ENCODE data around the gene KIAA0232. TPM values are rescaled to one million over a fixed set of nuclear protein-coding genes. Genes with fewer than 3 reads are reported as not detected.

The KIAA0232 gene
- total and polyA plus RNA-seq, 9 of the 15 experiments (the other 6 are each of a cell fraction or from before 2014, with no cell fraction given) = 3.5 to 17.4 (median 13.0) TPM

DNA sequence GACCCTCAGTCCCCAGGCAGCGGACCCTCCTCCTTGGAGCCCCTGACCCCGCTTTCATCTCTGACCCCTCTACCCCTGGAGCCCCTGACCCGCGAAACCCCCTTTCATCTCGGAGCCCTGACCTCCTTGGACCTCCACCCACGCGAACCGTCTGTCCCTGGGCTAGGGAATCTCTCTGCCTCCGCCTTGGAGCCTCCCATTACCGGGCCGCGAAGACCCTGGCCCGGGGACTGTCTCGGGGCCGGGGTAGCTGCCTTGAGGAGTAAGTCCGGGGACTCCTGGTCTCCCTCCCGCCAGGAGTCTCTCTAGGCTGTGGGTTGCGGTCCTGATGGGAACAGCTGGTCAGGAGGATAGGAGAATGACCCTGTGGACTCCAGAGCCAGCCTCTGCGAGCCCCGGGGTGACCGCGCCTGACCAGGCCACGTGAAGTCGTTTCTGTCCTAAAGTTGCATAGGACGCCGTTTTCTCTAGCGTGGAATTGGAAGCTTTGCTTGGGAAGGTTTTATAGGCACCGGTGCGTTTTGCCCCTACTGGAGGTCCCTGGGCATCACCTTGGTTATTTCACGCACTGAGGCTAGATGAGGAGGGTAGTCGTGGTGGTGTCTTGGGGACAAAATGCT lies 127.9 kb downstream of the KIAA0232 start (continued):
- TF ChIP-seq CEBPG (CRISPR knock-in tag; IDR thresholded peaks at IDR 0.05) (peak; percentile 6; the same call in 1 of the 2 replicates), CEBPG (tag; conservative IDR thresholded peaks at IDR 0.05 in 1 of 2, IDR thresholded peaks at IDR 0.05 in 1 of 2) (no peak), DMBX1 (CRISPR knock-in tag; IDR thresholded peaks at IDR 0.05; ENCODE audit: borderline replicate concordance) (0 out of 2 replicates have a peak, but pooled peaks have one; percentile 42), ZFP30 (CRISPR knock-in tag; IDR thresholded peaks at IDR 0.05; ENCODE audit: borderline replicate concordance) (no peak), KDM2B (CRISPR knock-in tag; IDR thresholded peaks at IDR 0.05) (no peak), ATF4 (CRISPR knock-in tag; IDR thresholded peaks at IDR 0.05) (0 out of 2 replicates have a peak, but pooled peaks have one; percentile 10), ZNF766 (CRISPR knock-in tag; conservative IDR thresholded peaks at IDR 0.05) (no peak), PYGO2 (tag; IDR thresholded peaks at IDR 0.05) (no peak), ZBTB7A (IDR thresholded peaks at IDR 0.05; ENCODE audit: borderline replicate concordance, control insufficient read depth, low read depth, low read length) (peak; percentile 57; the same call in 1 of the 2 replicates)
- TF ChIP-seq, protein P1, sequence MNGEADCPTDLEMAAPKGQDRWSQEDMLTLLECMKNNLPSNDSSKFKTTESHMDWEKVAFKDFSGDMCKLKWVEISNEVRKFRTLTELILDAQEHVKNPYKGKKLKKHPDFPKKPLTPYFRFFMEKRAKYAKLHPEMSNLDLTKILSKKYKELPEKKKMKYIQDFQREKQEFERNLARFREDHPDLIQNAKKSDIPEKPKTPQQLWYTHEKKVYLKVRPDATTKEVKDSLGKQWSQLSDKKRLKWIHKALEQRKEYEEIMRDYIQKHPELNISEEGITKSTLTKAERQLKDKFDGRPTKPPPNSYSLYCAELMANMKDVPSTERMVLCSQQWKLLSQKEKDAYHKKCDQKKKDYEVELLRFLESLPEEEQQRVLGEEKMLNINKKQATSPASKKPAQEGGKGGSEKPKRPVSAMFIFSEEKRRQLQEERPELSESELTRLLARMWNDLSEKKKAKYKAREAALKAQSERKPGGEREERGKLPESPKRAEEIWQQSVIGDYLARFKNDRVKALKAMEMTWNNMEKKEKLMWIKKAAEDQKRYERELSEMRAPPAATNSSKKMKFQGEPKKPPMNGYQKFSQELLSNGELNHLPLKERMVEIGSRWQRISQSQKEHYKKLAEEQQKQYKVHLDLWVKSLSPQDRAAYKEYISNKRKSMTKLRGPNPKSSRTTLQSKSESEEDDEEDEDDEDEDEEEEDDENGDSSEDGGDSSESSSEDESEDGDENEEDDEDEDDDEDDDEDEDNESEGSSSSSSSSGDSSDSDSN (IDR thresholded peaks at IDR 0.05; ENCODE audit: borderline replicate concordance in 1 of 2, low read depth in 2 of 2, low read length in 2 of 2) = 0 out of 4 replicates have a peak, but pooled peaks of 1 of the 2 experiments have one; percentile 44
- TF ChIP-seq, protein P2, sequence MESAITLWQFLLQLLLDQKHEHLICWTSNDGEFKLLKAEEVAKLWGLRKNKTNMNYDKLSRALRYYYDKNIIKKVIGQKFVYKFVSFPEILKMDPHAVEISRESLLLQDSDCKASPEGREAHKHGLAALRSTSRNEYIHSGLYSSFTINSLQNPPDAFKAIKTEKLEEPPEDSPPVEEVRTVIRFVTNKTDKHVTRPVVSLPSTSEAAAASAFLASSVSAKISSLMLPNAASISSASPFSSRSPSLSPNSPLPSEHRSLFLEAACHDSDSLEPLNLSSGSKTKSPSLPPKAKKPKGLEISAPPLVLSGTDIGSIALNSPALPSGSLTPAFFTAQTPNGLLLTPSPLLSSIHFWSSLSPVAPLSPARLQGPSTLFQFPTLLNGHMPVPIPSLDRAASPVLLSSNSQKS (CRISPR knock-in tag; IDR thresholded peaks at IDR 0.05) = no peak
- TF ChIP-seq, protein P3, sequence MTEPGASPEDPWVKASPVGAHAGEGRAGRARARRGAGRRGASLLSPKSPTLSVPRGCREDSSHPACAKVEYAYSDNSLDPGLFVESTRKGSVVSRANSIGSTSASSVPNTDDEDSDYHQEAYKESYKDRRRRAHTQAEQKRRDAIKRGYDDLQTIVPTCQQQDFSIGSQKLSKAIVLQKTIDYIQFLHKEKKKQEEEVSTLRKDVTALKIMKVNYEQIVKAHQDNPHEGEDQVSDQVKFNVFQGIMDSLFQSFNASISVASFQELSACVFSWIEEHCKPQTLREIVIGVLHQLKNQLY (CRISPR knock-in tag; conservative IDR thresholded peaks at IDR 0.05) = peak in 1 of 2 experiments; percentile 61; a peak in 1 of 4 replicates
- TF ChIP-seq, protein P4, sequence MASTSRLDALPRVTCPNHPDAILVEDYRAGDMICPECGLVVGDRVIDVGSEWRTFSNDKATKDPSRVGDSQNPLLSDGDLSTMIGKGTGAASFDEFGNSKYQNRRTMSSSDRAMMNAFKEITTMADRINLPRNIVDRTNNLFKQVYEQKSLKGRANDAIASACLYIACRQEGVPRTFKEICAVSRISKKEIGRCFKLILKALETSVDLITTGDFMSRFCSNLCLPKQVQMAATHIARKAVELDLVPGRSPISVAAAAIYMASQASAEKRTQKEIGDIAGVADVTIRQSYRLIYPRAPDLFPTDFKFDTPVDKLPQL (IDR thresholded peaks at IDR 0.05; ENCODE audit: extremely low read depth, insufficient read length) = no peak
- TF ChIP-seq, protein P5, sequence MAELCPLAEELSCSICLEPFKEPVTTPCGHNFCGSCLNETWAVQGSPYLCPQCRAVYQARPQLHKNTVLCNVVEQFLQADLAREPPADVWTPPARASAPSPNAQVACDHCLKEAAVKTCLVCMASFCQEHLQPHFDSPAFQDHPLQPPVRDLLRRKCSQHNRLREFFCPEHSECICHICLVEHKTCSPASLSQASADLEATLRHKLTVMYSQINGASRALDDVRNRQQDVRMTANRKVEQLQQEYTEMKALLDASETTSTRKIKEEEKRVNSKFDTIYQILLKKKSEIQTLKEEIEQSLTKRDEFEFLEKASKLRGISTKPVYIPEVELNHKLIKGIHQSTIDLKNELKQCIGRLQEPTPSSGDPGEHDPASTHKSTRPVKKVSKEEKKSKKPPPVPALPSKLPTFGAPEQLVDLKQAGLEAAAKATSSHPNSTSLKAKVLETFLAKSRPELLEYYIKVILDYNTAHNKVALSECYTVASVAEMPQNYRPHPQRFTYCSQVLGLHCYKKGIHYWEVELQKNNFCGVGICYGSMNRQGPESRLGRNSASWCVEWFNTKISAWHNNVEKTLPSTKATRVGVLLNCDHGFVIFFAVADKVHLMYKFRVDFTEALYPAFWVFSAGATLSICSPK (IDR thresholded peaks at IDR 0.05; ENCODE audit: borderline replicate concordance) = no peak
- TF ChIP-seq, protein P6, sequence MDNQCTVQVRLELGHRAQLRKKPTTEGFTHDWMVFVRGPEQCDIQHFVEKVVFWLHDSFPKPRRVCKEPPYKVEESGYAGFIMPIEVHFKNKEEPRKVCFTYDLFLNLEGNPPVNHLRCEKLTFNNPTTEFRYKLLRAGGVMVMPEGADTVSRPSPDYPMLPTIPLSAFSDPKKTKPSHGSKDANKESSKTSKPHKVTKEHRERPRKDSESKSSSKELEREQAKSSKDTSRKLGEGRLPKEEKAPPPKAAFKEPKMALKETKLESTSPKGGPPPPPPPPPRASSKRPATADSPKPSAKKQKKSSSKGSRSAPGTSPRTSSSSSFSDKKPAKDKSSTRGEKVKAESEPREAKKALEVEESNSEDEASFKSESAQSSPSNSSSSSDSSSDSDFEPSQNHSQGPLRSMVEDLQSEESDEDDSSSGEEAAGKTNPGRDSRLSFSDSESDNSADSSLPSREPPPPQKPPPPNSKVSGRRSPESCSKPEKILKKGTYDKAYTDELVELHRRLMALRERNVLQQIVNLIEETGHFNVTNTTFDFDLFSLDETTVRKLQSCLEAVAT (IDR thresholded peaks at IDR 0.05) = peak in 1 of 2 experiments; percentile 41; a peak in 1 of 4 replicates

Measured in K562 (cell line).